Kidney (tissue), 14 donors: ENCODE data around the gene C3orf20. TPM values are rescaled to one million over a fixed set of nuclear protein-coding genes. Genes with fewer than 3 reads are reported as not detected.

Experiments
- DNase-seq, 5 donors: peaks; one replicate each; pipeline ENCODE4 v3.0.0-alpha.2; 2013 to 2020
- FAIRE-seq: peaks from 2 replicates; lab custom pipeline; 2012; peaks lifted over from hg19 to GRCh38; lab: Jason Lieb, UNC
- H3K27ac ChIP-seq, 2 donors: one replicate each; pipeline ENCODE4 v1.7.0; 2013; ENCODE audit warnings: low read depth in 2 of 2, low read length in 2 of 2, inconsistent platforms in 1 of 2
- H3K27me3 ChIP-seq: one replicate; pipeline ENCODE4 v1.7.1; 2013; ENCODE audit warnings: low read length, inconsistent platforms; ENCODE audit not compliant: control insufficient read depth, insufficient read depth
- H3K36me3 ChIP-seq, 3 donors: one replicate each; pipeline versions ENCODE4 v1.7.0 to v1.7.1; 2013; ENCODE audit warnings: low read length in 3 of 3, control low read depth in 1 of 3, inconsistent platforms in 1 of 3; ENCODE audit not compliant: insufficient read depth in 3 of 3, control insufficient read depth in 2 of 3
- H3K4me1 ChIP-seq, 3 donors: one replicate each; pipeline versions ENCODE4 v1.7.0 to v1.7.1; 2013; ENCODE audit warnings: low read length in 3 of 3, inconsistent platforms in 1 of 3, low read depth in 1 of 3; ENCODE audit not compliant: control insufficient read depth in 2 of 3, insufficient read depth in 2 of 3
- H3K4me3 ChIP-seq, 3 donors: one replicate each; pipeline versions ENCODE4 v1.7.0 to v1.8.1; 2013; ENCODE audit warnings: low read length in 3 of 3, control low read depth in 1 of 3, inconsistent platforms in 1 of 3
- H3K9ac ChIP-seq, 3 donors: one replicate each; pipeline versions ENCODE4 v1.7.0 to v1.7.1; 2013; ENCODE audit warnings: low read length in 3 of 3, control low read depth in 1 of 3, inconsistent platforms in 1 of 3
- H3K9me3 ChIP-seq, 3 donors: one replicate each; pipeline versions ENCODE4 v1.7.0 to v1.7.1; 2013; ENCODE audit warnings: low read length in 3 of 3, control low read depth in 1 of 3, inconsistent platforms in 1 of 3; ENCODE audit not compliant: control insufficient read depth in 2 of 3, insufficient read depth in 1 of 3
- CTCF ChIP-seq: IDR thresholded peaks from 3 replicates; pipeline ENCODE4 v1.5.1; 2012; ENCODE audit warnings: mild to moderate bottlenecking, moderate library complexity, borderline replicate concordance; ENCODE audit not compliant: insufficient read depth; ENCODE audit errors: extremely low read depth
- intact Hi-C: fragments of 100-400 bp; cut with DNase I; formaldehyde crosslinking; loops from one replicate; pipeline ENCODE4 v1.11.1; 2022
- polyA plus RNA-seq: library from polyadenylated mRNA; stranded (reverse); fragments of 350-450 nt; fragmentation: Illumina TruSeq; extraction: RNeasy Lipid Tissue Mini Kit (QIAGEN cat#74804); gene quantifications from one replicate; pipeline ENCODE4 v1.2.3, GENCODE V29; 2014; ENCODE audit warnings: low read depth, low replicate concordance; ENCODE audit not compliant: insufficient read depth
- total RNA-seq: library from RNA; stranded (reverse); fragmentation: NEBNext Ultra II Directional; extraction: Animal tissue kit (Norgen Biotek cat#: 25700); gene quantifications from one replicate; pipeline ENCODE4 v1.2.1, GENCODE V29; 2021
- donor health status: control.
- donor health status: control.
- donor health status: control.
- donor health status: control.
- donor health status: control.
- donor health status: DM: yes; HTN: yes; CAD: no.
- donor health status: Normal renal cell carcinoma (clear cell type).

The C3orf20 gene
- total and polyA plus RNA-seq, 2 donors from 2014 or later, result 0.16 TPM; not detected in 1

GRCh38 chr3:14684447-14684846 lies 9.5 kb downstream of the C3orf20 start:
- FAIRE-seq, result no peak
- no peaks in the 10 kb centered on the region for H3K4me1 ChIP-seq

GRCh38 chr3:14685179-14685578 lies 10.2 kb downstream of the C3orf20 start:
- FAIRE-seq (no peak), DNase-seq (peak in 2 of 5 donors; percentile 43 to 45)
- H3K4me1 ChIP-seq, result no peaks in the 10 kb centered on the region
- H3K4me3 ChIP-seq, result no peak overlapping the region
- no peaks in the 10 kb centered on the region for H3K27me3 ChIP-seq
- intact Hi-C loops, result no loop called here
- peaks cover 0 to 2% (median 0%) of the 10 kb centered on the region in 3 donors for H3K9me3 ChIP-seq
- no peak overlapping the region for H3K27ac ChIP-seq
- H3K36me3 ChIP-seq, result no peaks in the 10 kb centered on the region
- no peak for TF ChIP-seq CTCF
- H3K9ac ChIP-seq, result no peak overlapping the region

More at GRCh38 chr3:14684447-14684846, 9.5 kb downstream of the C3orf20 start:
- H3K27ac ChIP-seq, result no peak overlapping the region
- TF ChIP-seq CTCF, result no peak
- no peaks in the 10 kb centered on the region for H3K27me3 ChIP-seq
- no peak overlapping the region for H3K4me3 ChIP-seq
- no peaks in the 10 kb centered on the region for H3K36me3 ChIP-seq
- intact Hi-C loops, result no loop called here
- H3K9me3 ChIP-seq, result peaks cover 0 to 4% (median 0%) of the 10 kb centered on the region in 3 donors
- no peak for DNase-seq
- H3K9ac ChIP-seq, result no peak overlapping the region

GRCh38 chr3:14687360-14687759 lies 12.4 kb downstream of the C3orf20 start:
- Histone ChIP-seq H3K27me3 (no peaks in the 10 kb centered on the region), H3K4me1 (no peaks in the 10 kb centered on the region), H3K27ac (no peak overlapping the region), H3K9ac (no peak overlapping the region), H3K9me3 (peaks cover 0 to 3% (median 0%) of the 10 kb centered on the region in 3 donors), H3K36me3 (no peaks in the 10 kb centered on the region), H3K4me3 (no peak overlapping the region)
- intact Hi-C loops, result no loop called here
- FAIRE-seq (no peak), DNase-seq (no peak)
- no peak for TF ChIP-seq CTCF

GRCh38 chr3:14688525-14688924 lies 13.6 kb downstream of the C3orf20 start:
- no peak for FAIRE-seq
- TF ChIP-seq CTCF, result no peak
- intact Hi-C loops, result no loop called here

More at GRCh38 chr3:14688525-14688924, 13.6 kb downstream of the C3orf20 start:
- H3K36me3 ChIP-seq, result no peaks in the 10 kb centered on the region
- no peak for DNase-seq
- no peak overlapping the region for H3K9ac ChIP-seq
- no peaks in the 10 kb centered on the region for H3K27me3 ChIP-seq
- H3K4me3 ChIP-seq, result no peak overlapping the region
- peaks cover 0 to 3% (median 0%) of the 10 kb centered on the region in 3 donors for H3K9me3 ChIP-seq
- no peaks in the 10 kb centered on the region for H3K4me1 ChIP-seq
- no peak overlapping the region for H3K27ac ChIP-seq
